ENCODE data around the gene PRKG1.

PRKG1 gene

DNA sequence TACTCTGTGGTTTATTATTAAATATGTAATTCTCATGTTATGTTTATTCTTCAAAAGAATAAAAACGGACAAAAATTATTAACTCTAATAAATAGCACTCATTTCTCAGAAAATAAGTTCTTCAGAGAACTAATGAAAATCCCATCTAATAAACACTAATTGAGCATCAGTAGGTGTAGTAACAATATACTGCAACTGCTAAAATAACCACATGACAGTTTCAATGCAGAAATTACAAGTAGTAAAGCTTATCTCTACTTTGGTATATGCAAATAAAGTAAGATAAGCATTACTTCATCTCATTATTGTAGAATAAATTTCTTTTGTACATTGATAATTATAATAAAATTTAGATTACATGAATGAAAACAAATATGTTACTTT is 1183.4 kb downstream of the PRKG1 start:
- no peak for DNase-seq

DNA sequence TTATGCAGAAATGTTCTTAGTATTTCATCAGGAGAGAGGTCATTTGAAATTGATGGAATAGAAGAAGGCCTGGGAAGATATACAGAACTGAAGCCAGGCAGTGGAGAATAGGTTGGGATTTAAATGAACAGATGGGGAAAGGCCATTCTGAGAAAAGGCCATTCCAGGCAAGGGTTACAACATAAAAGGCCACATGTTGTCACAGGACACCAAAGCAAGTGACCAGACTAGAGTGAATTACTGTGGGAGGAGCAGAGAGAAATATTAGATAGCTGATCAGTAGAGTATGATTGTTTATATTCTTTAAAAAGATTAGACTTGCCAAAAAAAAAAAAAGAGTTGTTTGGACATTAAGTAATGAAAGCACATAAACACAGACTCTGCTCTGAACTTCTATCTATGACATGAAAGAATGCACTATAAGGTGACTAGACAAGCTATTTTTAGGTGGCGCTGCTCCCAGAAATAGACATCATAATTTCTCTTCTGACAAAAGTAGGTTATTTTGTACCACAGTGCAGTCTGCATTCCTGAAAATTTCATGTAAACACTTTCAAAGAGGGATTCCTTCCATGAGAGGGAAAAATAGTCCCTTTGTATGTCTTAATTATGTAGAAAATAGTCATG is 1184.6 kb downstream of the PRKG1 start:
- no peak for DNase-seq

DNA sequence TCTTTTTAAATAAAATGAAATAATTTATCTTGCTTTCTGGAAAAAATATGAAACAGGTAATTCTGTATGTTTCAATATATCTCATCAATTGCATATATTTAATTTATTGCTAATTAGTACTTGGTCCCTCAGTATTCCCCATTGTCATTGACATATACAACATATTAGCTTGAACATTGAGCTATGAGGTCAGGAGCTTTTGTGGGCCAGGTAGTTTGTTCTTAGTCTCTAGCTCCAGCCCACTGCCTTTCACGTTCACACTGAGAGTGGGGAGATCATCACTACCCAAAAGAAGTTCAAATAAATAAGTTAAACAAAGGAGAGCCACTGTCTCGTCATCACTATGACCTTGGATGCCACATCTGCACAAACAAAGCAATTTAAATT is 1185.1 kb downstream of the PRKG1 start:
- no peak for DNase-seq

DNA sequence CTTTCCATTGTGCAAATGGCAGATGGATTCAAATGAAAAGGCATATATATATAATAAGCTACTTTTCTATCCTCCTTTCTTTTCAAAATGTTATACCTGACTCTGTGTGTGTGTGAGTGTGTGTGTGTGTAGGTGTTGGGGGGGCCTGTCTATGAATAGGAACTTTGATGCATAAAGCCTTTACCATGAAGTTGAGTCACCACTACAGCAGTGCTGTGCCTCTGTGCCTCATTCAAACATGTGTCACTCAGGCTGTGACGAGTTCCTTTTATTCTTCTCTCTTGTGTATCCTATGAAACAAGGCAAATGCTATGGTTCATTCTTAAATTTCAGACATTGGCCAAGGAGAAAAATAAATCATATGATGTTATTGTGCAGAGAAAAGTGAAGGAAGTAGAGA is 1187.1 kb downstream of the PRKG1 start:
- DNase-seq: no peak

DNA sequence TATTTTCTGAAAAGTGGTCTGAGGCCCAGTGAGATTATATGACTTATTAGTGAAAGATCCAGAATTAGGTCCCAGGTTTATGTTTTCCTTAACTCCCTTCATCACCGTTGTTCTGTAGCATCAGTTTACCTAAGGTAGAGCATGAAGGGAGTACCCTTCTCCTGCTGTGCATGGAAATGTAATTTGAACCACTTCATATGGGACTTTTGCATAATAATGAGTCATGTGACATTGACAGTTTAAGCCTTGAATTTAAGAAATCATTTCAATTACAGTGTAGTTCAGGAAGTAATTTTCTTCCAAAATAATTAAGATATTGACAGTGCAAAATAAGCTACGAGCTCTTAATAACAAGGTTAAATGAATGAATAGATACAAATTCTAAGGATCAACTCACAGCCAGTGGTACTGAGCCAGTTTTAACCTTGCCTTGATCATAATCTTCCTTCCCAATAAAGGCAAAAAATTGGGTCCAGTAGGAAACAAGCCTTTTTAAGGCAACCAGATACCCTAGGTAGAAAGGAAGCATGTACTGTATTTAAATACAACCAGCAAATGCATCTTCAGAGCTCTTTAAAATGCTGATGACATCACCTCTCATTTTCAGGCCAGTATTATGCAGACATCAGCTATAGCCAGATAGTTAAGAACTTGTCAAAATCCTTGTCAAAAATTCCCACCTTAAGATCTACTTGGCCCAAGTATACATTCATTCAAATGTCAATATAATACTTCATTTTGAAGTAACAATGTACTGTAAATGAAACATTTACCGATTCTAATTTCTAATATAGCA is 1191.0 kb downstream of the PRKG1 start:
- no peak for DNase-seq

DNA sequence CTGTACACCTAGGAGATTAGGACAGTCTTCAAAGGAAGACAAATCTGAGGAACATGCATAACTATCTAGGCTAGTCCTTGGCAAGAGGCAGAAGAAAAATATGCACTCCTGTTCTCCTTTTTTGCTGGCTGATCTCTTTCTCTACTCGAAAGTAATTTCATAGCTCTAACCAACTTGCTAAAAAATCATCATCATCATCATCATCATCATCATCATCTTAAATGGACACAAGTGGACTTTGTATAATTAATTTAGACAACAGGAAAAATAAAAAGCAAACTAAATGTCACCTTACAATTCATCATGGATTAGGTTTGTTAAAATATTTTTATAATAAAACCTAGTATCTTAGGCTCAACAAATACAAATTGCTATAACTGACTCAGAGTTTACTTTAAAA is 1192.6 kb downstream of the PRKG1 start:
- DNase-seq: no peak

DNA sequence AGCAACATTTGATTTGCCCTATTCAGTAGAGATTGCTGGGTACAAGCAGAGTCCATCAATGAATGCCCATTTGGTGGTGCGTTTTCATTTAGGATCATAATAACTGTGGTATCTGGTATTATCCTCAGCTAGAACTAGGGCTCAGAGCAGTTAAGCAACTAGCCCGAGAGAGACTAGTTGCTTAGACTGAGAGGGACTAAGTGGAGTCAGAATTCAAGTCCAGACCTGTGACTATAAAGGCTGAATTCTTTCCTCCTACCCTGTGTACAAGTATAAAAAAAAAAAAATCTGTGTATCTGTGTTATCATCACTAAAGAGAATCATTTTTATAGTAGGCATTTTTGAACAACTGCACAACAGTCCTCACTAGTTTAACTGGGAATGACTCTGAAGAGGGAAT is 1194.5 kb downstream of the PRKG1 start:
- no peak for DNase-seq

DNA sequence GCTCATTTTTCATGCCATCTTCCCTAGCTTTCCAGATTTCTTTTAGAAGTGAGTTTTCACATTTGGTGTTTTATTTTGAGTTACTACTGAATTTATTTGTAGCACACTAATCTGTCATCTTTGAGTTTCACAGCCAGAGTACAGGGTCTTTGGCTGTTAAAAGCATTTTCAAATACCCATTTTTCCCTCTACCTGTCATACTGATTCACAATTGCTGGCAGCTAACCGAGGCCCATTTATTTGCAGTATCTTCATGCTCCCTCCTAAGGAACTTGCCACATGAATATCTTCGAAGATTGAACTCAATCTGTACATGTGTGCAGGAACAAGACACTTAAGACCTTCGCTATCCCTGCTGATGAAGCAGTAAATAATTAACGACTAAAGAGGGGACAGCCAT is 1194.9 kb downstream of the PRKG1 start:
- no peak for DNase-seq

DNA sequence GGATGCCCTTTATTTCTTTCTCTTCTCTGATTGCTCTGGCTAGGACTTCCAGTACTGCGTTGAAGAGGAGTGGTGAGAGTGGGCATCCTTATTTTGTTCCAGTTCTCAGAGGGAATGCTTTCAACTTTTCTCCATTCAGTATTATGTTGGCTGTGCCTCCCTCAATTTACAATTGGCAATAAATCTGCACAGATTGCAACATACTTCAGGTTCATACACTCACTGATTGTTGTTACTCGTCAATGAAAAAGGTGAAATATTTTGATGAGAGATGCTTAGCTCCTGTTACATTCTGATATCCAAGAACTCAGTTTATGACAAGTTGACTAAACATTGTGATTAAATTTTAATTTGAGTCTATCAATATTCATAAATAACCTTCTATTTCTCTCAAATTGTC is 1201.9 kb downstream of the PRKG1 start:
- no peak for DNase-seq

DNA sequence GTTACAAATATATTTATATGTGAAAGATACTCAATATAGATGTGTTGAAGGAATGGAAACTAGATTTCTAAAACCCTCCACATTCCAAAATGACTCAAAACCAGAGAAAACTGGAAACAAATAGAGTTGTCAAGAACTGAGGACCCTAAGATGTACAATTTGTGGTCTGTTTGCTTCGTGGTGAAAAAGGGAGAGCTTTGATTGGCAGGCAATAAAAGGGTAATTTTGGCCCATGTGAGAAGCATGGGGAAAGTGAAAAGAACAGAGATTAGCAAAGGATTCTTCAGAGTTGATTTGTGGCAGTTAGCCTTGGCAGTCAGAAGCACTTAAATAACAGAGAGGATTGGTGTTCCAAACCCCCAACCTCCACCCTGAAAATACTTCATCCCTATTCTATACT is 1202.7 kb downstream of the PRKG1 start:
- no peak for DNase-seq

DNA sequence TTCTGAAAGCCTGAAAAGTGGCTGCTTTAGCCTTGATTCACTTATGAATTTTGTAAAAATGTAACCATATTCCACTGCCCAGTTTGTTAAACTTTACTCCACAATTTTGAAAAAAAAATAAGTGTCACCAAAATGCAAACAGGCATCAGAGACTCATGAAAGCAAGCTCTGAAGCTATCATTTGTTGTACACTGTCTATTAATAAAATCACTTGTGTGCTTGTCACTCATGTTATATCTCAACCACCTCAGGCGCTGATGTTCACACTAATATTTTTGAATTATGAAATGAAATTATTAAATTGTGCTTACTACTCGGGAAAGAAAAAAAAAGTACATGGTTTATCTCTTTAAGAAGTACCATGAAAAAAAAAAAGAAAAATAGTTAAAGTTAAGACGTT is 1205.3 kb downstream of the PRKG1 start:
- DNase-seq: no peak

DNA sequence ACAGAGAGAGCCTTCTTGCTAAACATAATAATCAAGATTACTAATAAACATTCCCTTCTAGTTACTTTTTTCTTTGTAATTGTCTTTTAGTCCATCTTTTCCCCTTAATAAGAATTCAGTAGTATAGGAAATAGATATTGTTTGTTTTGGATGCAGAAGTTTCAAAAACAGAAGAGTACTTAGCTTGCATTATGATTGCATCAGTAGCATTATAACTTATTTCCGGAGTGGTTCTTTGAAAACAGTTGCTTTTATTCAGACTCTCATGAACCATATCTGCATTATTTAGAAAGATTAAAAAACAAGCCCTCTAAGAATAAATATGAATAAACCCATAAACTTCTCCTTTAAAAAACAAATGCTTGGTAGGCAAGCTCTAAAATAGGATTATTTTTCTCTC is 1205.8 kb downstream of the PRKG1 start:
- DNase-seq: no peak

DNA sequence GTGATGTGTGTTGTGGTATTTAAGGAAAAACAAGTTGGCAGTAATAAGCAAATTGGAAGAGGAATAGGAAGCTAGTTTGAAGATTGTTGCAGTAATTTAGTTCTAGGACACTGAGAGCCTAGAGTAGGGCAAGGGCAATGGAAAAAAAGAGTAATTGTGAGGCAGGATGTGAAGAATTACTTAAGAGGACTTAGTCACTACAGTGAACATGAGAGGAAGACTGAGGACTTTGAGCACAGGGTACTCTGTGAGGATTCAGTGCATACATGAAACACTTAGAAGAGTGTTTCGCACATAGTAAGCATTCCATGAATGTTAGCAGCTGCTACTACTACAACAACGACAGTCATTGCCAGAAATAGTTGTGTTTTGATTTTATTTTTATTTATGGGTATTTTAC is 1208.9 kb downstream of the PRKG1 start:
- DNase-seq: no peak

DNA sequence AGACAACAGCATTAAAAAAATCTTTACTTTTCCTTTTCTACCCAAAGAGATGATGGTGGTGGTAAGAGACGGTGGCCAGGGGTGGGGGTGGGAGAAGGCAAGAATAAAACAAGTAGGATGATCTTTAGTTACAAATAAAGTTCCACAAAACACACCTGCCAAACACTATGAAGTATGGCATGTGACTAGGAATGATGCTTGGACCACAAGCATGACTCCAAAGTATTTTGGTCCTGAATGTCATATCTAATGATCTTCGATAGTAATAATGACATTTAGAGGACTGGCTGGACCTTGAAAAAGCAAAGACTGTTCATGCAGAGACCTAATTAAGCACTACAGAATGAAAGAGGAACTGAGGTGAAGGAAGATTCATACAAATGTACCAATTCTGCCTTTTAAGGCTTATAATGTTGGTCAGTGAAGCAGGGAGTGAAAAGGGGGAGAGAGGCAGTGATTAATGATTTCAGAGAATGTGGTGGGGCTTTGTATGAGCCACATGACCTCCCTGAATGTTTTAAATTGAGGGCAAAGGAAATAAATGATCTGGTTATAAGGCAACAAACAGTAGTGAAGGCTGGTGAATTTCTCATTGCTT is 1210.2 kb downstream of the PRKG1 start:
- no peak for DNase-seq

DNA sequence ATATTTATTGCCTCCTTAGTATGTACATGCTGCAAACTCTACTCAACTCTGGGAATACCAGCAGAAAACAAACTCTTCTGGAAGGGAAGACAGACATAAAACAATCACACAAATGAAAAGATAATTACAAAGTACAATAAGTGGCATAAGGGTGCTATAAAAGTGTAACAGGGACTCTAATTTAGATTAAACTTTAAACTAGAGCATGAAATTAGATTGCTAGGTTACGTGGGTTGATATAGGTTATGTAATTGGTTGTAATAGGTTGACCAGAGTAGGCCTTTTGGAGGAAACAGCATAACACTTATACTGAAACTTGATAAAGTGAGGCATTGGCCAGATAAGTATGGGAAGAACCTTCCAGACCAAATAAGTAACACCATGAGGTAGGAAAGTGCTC is 1213.6 kb downstream of the PRKG1 start:
- DNase-seq: no peak

DNA sequence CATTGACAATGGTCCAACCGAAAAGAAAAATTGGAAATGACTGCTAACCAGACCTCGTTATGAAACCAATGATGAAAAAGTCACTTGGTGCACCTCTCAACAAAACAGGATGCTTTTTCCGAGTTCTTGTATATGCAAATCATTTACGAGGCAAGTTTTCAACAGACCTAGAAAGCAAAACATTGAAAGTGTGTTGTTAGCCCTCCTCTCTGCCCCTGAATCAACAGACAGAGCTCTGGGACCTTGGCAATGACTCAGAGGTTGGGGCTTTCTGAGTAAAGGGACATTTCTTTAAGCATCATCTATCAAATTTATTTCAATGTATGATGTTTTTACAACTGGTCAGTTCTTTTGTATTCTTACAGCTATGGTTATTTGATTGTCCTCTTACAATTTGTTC is 1223.5 kb downstream of the PRKG1 start:
- DNase-seq: no peak

DNA sequence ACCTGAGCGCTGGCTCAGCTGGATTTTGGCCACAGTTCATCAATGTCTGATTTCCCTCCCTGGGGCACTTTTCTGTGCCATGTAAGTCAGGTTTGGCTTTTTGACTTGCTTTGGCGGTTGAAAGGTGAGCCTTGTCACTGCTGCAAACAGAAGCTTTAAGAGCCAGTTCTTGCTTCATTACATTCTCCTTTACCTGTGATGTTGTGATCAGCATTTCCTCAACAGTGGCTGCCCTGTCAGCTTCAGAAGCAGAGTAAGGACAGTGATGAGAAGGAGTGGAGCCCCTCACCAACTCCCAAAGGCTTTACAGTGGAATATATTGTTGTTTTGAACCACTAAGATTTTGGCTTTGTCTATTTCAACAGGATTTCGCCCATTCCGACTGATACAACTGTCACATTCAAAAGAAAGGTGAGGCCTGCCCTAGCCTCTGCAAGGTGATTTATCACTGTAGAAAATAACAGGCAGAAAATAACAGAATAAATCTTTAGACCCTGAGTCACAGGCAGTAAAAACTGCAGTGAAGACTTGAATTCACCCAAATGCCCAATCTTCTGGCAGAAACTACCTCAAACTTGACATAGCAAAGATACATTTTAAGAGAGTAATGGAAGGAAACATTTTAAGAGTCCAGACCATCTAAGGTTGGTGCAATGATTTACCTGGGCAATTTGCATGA is 1226.5 kb downstream of the PRKG1 start:
- no peak for DNase-seq

DNA sequence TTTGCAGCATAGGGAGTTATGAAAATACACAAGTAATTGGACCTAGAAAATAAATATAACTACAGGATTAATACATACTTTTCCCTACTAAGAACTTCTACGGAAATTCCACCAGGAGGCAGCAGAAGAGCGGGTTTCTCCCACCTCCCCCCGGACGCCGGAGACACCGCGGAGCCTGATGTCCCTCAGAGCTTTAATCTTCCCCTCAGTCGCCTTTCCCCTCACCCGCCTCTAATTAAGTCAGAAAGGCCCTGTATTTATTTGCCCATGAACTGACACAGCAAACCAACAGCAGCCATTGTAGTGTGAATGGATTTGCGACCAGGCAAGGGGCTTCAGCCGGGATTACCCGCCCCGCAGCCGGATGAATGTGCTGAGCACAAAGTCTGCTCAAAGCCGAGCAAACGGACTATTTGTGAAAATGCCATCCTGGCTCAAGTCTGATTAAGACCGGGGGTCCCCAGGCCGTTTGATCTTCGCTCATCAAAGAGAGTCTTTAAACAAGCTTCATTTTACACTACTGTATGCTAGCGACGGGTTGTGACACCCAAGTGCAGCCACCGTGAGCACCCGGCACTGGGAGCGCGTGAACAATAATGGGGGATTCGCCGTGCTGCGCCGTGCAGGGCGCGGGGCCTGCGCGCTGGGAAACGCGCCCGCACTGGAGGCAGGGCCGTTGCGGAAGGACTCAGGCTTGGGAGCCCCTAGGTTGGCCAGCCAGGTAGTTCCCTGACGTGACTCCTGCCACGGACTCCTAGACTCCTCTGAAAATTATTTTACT is 1234.2 kb downstream of the PRKG1 start:
- no peak for DNase-seq

DNA sequence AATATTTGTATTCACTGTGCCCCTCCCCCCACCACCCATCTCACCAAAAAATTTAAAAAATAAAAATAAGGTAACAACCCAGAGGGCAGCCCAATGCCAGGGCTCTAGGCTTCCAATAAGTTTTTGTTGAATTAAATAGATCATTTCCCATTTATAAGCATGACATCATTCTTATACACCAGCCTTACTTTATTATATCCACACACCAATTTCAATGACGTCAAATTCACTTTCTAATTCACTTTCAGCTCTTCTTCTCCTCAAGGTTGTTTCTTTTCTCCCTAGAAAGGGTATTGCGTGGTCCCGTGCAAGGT is 1238.6 kb downstream of the PRKG1 start:
- no peak for DNase-seq

DNA sequence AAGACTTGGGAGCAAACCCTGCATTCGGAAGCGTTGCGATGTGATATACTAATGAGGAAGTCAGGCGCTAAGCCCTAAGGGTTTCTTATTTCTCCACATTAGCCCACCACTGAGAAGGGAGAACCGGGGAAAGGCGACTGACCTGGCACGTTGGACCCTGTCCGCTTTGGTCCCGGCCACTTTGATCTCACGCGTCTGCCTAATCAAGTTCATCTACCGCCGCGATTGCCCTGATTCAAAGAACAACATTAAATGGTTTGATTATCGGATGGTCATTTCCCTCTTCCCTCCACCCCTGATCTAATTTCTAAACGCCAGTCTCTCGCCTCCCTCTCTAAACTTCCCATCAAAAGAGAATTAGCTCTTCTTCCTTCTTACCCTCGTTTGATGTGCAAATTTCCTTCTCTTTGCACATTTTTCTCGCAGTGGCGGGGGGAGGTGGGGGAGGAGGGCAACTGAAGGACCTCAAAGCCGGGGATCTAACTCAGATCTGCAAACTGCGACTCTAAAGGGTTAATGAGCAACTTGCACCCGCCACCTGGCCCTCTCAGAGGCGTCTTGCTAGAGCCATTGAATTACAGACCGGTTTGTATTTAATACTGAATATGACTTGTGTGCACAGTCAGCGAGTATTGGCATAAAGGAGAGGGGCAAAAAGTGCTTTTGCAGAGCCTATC is 1239.1 kb downstream of the PRKG1 start:
- DNase-seq: no peak

DNA sequence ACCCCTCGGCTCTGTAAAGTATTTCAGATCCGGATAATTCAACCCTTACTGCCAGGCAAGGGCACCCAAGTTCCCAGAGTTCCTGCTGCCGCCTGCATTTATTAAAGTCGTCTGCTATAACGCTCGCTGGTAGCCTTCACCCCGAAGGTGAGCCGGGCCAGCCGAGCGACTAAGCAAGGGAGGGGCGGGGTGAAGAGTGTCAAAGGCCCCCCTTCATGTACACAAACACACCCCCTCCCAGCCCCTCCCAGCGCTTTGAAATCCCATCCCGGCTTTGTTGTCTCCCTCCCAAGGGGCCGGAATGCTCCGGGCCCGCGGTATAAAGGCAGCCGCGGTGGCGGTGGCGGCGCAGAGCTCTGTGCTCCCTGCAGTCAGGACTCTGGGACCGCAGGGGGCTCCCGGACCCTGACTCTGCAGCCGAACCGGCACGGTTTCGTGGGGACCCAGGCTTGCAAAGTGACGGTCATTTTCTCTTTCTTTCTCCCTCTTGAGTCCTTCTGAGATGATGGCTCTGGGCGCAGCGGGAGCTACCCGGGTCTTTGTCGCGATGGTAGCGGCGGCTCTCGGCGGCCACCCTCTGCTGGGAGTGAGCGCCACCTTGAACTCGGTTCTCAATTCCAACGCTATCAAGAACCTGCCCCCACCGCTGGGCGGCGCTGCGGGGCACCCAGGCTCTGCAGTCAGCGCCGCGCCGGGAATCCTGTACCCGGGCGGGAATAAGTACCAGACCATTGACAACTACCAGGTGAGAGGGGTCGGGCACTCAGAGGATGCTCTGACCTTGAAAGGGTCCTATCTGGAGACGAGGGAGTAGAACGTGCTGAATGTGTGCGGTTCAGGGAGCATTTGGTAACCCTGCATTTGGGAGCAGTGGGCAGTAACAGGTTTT is 1239.9 kb downstream of the PRKG1 start, which contains the start of gene DKK1:
Gene DKK1, plus strand, starts transcription at position 349 of the 889 bp plus-strand sequence. Its CDS starts 154 bp downstream, at position 503.
- no peak for DNase-seq
